Ramos (cell line): ENCODE data around the gene DYTN.

Source experiments
- in situ Hi-C: fragments of 300-500 bp; cut with MboI; formaldehyde crosslinking; loops from one replicate; pipeline ENCODE4 v1.14.3; 2022; ENCODE audit warnings: low sequenced_read_pairs; ENCODE audit not compliant: unreplicated experiment

Gene DYTN

DNA sequence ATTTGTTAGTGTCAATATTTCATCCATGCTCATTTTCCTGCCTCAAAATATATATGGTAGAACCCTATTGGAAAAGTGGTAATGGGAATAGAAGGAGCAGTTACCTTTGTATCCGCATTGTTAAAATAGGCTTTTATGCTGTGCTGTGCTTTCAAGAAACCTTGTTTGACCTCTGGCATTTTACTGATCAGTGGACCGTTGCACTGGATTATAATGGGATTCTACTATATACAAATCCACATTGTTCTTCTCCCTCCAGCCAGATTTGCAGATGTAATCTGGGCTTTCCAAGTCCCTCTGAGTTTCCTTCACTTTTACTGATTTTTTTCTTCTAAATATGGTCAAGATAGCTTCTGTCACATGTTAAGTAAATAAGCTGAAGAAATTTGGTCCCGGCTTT lies 99.2 kb downstream of the DYTN start:
- in situ Hi-C loops: no loop called here

DNA sequence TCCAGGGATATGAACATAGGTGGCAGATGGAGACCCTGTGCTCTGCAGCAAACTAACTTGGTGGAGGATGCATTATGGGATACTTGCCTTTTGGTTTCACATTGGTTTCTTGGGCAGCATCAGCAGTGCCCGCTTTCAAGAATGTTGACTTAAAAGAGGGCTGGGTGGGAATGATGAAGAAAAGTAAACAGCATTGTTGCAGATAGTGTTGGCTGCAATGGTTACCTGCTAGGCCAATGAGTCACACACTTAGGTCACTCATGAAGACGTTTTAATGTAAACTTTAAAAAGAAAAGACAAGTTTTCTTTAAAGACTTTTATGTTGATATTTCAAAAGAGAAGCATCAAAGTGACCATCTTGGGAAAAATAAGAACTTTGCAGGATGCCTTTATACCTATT lies 102.0 kb downstream of the DYTN start:
- in situ Hi-C loops: no loop called here

DNA sequence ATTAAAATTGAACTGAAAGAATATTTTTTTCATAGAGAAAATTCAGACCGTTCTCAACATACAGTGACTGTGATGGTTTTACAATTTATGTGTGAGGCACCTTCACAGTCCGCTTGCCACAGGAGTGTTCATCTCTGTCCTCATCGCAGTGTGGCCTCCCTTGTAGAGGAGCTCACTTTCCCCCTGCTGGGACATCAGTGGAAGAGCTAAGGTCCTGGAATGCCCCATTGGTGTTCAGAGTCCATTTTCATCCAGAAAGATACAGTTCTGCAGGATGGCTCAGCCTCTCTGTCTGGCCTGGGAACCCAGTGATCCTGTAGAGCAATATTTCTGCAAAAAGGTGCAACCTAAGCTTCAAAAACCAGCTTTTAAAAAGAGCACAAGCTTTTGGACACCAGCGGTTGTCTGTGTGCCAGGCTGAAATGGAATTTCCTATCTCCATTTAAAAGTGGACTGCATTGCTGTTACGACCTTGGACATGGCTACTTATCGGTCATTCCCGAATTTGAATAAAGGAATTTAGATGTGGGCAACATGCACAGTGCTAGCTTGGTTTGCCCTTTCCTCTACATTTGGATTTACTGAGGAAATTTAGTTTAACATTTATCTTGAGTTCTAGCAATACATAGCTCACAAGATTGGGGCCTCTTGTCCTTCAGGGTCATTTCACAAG lies 102.6 kb downstream of the DYTN start:
- in situ Hi-C loops: no loop called here

- in situ Hi-C loops: no loop called here
Measured at GRCh38 chr2:206614811-206615210, 103.4 kb downstream of the DYTN start.

GRCh38 chr2:206611736-206612135 lies 106.5 kb downstream of the DYTN start:
- in situ Hi-C loops: no loop called here

DNA sequence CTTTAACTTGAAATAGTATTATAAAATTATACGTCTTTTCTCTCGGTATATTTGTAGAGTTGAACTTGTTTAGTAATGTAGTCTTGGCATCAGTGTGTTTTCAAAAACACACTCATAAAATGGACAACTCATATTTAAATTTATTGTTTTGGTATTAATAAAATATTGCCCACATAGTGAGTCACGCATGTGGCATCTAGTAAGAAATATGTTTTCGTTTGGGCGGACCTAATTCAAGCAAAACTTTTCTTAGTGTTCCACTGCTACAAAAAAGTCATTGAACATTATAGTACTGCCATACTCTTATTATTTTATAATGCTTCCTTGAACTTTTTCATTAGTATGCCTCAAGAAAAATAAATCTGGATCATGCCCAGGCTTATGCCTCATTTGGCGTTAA lies 107.0 kb downstream of the DYTN start:
- in situ Hi-C loops: no loop called here

DNA sequence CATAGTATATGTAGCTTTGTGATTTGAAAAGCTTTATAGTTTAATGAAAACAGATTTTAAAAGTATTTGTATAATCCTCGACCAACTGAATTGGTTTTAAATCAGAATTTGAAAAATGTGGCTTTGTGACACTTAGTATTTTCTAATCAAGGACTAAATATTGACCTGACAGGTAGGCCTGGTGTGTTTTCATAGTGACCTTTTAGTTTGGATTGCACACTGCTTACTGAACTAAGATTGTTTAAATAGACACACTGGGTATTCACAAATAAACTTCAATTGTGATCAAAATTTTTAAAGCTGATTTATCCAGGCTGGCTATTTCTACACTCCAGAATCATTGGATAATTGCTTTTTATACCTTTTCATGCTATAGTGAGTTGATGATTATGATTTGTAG lies 107.7 kb downstream of the DYTN start:
- in situ Hi-C loops: no loop called here

DNA sequence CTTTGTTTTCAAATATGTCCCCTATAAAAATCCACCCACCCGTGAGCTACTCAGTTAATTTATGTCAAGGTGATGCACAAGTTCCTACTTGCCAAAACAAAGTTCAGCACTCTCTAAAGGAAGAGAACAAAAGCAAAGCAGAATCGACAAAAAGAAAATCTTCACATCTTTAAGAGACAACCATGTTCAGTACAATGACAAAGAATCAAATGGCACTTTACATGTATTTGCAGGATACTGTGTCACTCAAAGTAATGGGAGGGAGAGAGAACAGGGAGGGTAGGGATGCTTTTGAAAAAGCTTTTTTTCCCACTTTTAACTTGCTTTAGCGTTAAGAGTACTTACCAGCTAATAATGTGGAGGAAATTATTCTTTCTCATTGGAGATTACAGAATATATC lies 115.0 kb downstream of the DYTN start:
- in situ Hi-C loops: no loop called here
